B cell (primary cell): ENCODE data around the gene IFI35. TPM values are rescaled to one million over a fixed set of nuclear protein-coding genes. Genes with fewer than 3 reads are reported as not detected.
A peak's percentile ranks its signal among the peaks of the same experiment; 100 is the strongest.

Experiments
- ATAC-seq: fragments of 200-7000 bp; cut with Tn5 transposase; one replicate; pipeline ENCODE4 v1.10.0; 2021; ENCODE audit warnings: low read depth, mild to moderate bottlenecking, moderate number of reproducible peaks, moderate library complexity
- CTCF ChIA-PET: fragments of 350-600 bp; sonication (Branson Sonifier 250); formaldehyde crosslinking; loops from one replicate; lab custom pipeline; 2021; ENCODE audit warnings: antibody characterized with exemption, inconsistent platforms; lab: Charles Lee
- POLR2A ChIA-PET: fragments of 350-600 bp; sonication (Branson Sonifier 250); formaldehyde crosslinking; loops from one replicate; lab custom pipeline; 2021; ENCODE audit warnings: antibody characterized with exemption; lab: Charles Lee
- DNase-seq: peaks from one replicate; pipeline ENCODE4 v3.0.0; 2013
- H2AFZ ChIP-seq: 2 replicates; pipeline ENCODE4 v1.6.1; 2012; ENCODE audit warnings: mild to moderate bottlenecking, low read depth, low read length; ENCODE audit not compliant: insufficient read depth, poor library complexity, severe bottlenecking
- H3K27ac ChIP-seq, 2 donors: 1 replicate in 1 of 2; 2 replicates in 1 of 2; pipeline ENCODE4 v1.5.1; 2012 to 2013; ENCODE audit warnings: low read length in 2 of 2, mild to moderate bottlenecking in 2 of 2, moderate library complexity in 1 of 2
- H3K27me3 ChIP-seq, 4 experiments: fragments of 200-600 bp in 1 of 4; sonication (generic) in 1 of 4; replicated peaks in 1 of 4; 1 replicate in 2 of 4; 2 replicates in 2 of 4; pipeline versions ENCODE4 v1.6.1 to v1.7.0; 2013 to 2016; ENCODE audit warnings: low read length in 3 of 4, mild to moderate bottlenecking in 2 of 4, mixed read lengths in 1 of 4, moderate library complexity in 1 of 4; ENCODE audit not compliant: insufficient read depth in 4 of 4, control insufficient read depth in 3 of 4; ENCODE audit errors: control extremely low read depth in 1 of 4
- H3K36me3 ChIP-seq, 2 experiments: replicated peaks in 1 of 2; 1 replicate in 1 of 2; 2 replicates in 1 of 2; pipeline versions ENCODE4 v1.6.1 to v1.7.1; 2013; ENCODE audit warnings: low read length in 1 of 2; ENCODE audit not compliant: insufficient read depth in 2 of 2, control insufficient read depth in 1 of 2; ENCODE audit errors: control extremely low read depth in 1 of 2, extremely low read depth in 1 of 2
- H3K4me1 ChIP-seq, 2 donors: fragments of 200-600 bp in 1 of 2; sonication (generic) in 1 of 2; 1 replicate in 1 of 2; 2 replicates in 1 of 2; pipeline versions ENCODE4 v1.5.1 to v1.6.1; 2013 to 2017; ENCODE audit warnings: low read length in 2 of 2; ENCODE audit not compliant: control insufficient read depth in 2 of 2, insufficient read depth in 2 of 2
- H3K4me2 ChIP-seq: replicated peaks from 2 replicates; pipeline ENCODE3; 2012; ENCODE audit warnings: mild to moderate bottlenecking, low read depth, low read length; ENCODE audit not compliant: poor library complexity, severe bottlenecking
- H3K4me3 ChIP-seq, 5 experiments: fragments of 200-600 bp in 1 of 5; sonication (generic) in 1 of 5; 1 replicate in 3 of 5; 2 replicates in 2 of 5; pipeline versions ENCODE4 v1.5.1 to v1.7.0; 2011 to 2016; ENCODE audit warnings: low read length in 4 of 5, mild to moderate bottlenecking in 4 of 5, low read depth in 2 of 5, control low read depth in 1 of 5, moderate library complexity in 1 of 5; ENCODE audit not compliant: insufficient read depth in 1 of 5; ENCODE audit errors: control extremely low read depth in 1 of 5, extremely low read depth in 1 of 5
- H3K79me2 ChIP-seq: fragments of 200-600 bp; sonication (generic); one replicate; pipeline ENCODE4 v1.6.0; 2016; ENCODE audit warnings: low read length; ENCODE audit not compliant: control insufficient read depth, insufficient read depth
- H3K9ac ChIP-seq: fragments of 200-600 bp; sonication (generic); 2 replicates; pipeline ENCODE4 v1.6.1; 2017; ENCODE audit warnings: mild to moderate bottlenecking, low read length, moderate library complexity
- H3K9me3 ChIP-seq, 3 donors: one replicate each; pipeline versions ENCODE4 v1.6.1 to v1.7.1; 2013; ENCODE audit warnings: low read length in 2 of 3; ENCODE audit not compliant: control insufficient read depth in 2 of 3, insufficient read depth in 1 of 3; ENCODE audit errors: control extremely low read depth in 1 of 3
- H4K20me1 ChIP-seq: 2 replicates; pipeline ENCODE4 v1.6.0; 2012; ENCODE audit warnings: mild to moderate bottlenecking, low read length; ENCODE audit not compliant: insufficient read depth, control insufficient read depth, poor library complexity, severe bottlenecking
- H3K27ac Mint-ChIP-seq: one replicate; pipeline ENCODE4 v1.8.0; 2021; ENCODE audit warnings: mixed read lengths
- H3K27me3 Mint-ChIP-seq: one replicate; pipeline ENCODE4 v1.8.0; 2021; ENCODE audit warnings: mixed read lengths
- H3K4me1 Mint-ChIP-seq: one replicate; pipeline ENCODE4 v1.8.0; 2021; ENCODE audit warnings: mixed read lengths
- H3K4me3 Mint-ChIP-seq: one replicate; pipeline ENCODE4 v1.8.0; 2021; ENCODE audit warnings: mixed read lengths
- H3K9me3 Mint-ChIP-seq: one replicate; pipeline ENCODE4 v1.8.0; 2022; ENCODE audit warnings: mixed read lengths; ENCODE audit not compliant: insufficient read depth
- EZH2 ChIP-seq: IDR thresholded peaks from 2 replicates; pipeline ENCODE4 v1.6.1; 2012; ENCODE audit warnings: borderline replicate concordance, low read depth, mild to moderate bottlenecking, moderate library complexity, low read length; ENCODE audit not compliant: insufficient read depth, poor library complexity, severe bottlenecking
- WGBS: methylation state at CpG from one replicate; pipeline ENCODE4 v1.1.5; 2013; ENCODE audit warnings: missing lambda C conversion rate; ENCODE audit not compliant: insufficient coverage; 5-methylcytosine and 5-hydroxymethylcytosine counted together
- intact Hi-C: fragments of 100-400 bp; cut with micrococcal nuclease; formaldehyde crosslinking; loops from one replicate; pipeline ENCODE4 v1.10.0; 2022
- polyA plus RNA-seq: library from polyadenylated mRNA; depleted of rRNA; stranded (reverse); fragments of >200 nt; gene quantifications from 2 replicates; pipeline ENCODE4 v1.2.3, GENCODE V29; 2012
- total RNA-seq, 2 donors: library from RNA; stranded (reverse); fragments of 120-200 nt in 1 of 2; gene quantifications; 1 replicate in 1 of 2; 2 replicates in 1 of 2; pipeline versions ENCODE4 v1.2.3 to v1.2.4, GENCODE V29; 2013 to 2022
- TF ChIP-seq, protein P1 (sequence below): fragments of 200-600 bp; IDR thresholded peaks from one replicate; pipeline ENCODE4 v1.8.0; 2022; ENCODE audit warnings: antibody characterized with exemption, mild to moderate bottlenecking

IFI35 gene
- total and polyA plus RNA-seq, 2 donors (not counting 1 experiment from before 2014, with no cell fraction given): 37.2 to 42.2 TPM

DNA sequence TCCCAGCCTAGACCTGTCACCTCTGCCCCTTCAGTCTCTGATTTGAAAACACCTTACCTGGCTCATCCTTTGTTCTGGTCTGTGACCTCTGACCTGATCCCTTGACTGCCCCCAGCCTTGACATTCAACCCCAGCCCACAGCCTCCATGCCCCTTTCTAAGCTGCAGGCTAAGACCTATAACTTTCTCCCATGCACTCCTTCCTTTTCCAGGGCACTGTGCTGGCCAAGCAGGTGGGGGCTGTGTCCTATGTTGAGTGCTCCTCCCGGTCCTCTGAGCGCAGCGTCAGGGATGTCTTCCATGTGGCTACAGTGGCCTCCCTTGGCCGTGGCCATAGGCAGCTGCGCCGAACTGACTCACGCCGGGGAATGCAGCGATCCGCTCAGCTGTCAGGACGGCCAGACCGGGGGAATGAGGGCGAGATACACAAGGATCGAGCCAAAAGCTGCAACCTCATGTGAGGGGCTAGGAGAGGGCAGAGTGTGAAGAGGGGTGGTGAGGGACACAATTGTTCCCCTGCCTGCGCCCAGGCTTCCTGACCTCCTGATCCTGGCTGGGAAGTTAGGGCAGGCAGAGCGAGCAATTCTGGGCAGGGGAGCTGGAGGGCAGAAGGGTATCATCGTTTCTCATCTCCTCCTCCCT is 21.8 kb downstream of the IFI35 start:
- no peaks in the 10 kb centered on the region for H3K27me3 Mint-ChIP-seq
- H3K4me3 Mint-ChIP-seq: no peak overlapping the region
- POLR2A ChIA-PET: interaction anchor here (0.6 to 0.8 kb wide), 2 partner anchors 287 to 288 kb away, joined by 3 to 10 read pairs; no protein-coding TSS in a partner anchor
- 96% methylated on average over 14 of the region's 17 CpGs for WGBS
- H3K27ac ChIP-seq: no peak overlapping the region
- H3K9ac ChIP-seq: no peak overlapping the region
- no peak overlapping the region for H3K4me3 ChIP-seq
- ATAC-seq: no peak
- H3K9me3 ChIP-seq: no peaks in the 10 kb centered on the region
- no peak overlapping the region for H3K4me2 ChIP-seq
- no peaks in the 10 kb centered on the region for H3K27me3 ChIP-seq
- H3K79me2 ChIP-seq: no peaks in the 10 kb centered on the region
- intact Hi-C loops: no loop called here
- no peaks in the 10 kb centered on the region for H3K36me3 ChIP-seq
- CTCF ChIA-PET: interaction anchor here (0.6 kb wide), 2 partner anchors 174 to 588 kb away, joined by 3 to 4 read pairs; no protein-coding TSS in a partner anchor
- H2AFZ ChIP-seq: no peak overlapping the region
- DNase-seq: peak; percentile 27
- H3K27ac Mint-ChIP-seq: peak overlapping the region; percentile 29
- peaks cover 13% of the 10 kb centered on the region for H3K4me1 Mint-ChIP-seq
- no peaks in the 10 kb centered on the region for H4K20me1 ChIP-seq
- TF ChIP-seq, protein P1, sequence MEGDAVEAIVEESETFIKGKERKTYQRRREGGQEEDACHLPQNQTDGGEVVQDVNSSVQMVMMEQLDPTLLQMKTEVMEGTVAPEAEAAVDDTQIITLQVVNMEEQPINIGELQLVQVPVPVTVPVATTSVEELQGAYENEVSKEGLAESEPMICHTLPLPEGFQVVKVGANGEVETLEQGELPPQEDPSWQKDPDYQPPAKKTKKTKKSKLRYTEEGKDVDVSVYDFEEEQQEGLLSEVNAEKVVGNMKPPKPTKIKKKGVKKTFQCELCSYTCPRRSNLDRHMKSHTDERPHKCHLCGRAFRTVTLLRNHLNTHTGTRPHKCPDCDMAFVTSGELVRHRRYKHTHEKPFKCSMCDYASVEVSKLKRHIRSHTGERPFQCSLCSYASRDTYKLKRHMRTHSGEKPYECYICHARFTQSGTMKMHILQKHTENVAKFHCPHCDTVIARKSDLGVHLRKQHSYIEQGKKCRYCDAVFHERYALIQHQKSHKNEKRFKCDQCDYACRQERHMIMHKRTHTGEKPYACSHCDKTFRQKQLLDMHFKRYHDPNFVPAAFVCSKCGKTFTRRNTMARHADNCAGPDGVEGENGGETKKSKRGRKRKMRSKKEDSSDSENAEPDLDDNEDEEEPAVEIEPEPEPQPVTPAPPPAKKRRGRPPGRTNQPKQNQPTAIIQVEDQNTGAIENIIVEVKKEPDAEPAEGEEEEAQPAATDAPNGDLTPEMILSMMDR: no peak
- H3K4me1 ChIP-seq: peaks cover 0 to 17% of the 10 kb centered on the region in 2 donors
- no peaks in the 10 kb centered on the region for H3K9me3 Mint-ChIP-seq

DNA sequence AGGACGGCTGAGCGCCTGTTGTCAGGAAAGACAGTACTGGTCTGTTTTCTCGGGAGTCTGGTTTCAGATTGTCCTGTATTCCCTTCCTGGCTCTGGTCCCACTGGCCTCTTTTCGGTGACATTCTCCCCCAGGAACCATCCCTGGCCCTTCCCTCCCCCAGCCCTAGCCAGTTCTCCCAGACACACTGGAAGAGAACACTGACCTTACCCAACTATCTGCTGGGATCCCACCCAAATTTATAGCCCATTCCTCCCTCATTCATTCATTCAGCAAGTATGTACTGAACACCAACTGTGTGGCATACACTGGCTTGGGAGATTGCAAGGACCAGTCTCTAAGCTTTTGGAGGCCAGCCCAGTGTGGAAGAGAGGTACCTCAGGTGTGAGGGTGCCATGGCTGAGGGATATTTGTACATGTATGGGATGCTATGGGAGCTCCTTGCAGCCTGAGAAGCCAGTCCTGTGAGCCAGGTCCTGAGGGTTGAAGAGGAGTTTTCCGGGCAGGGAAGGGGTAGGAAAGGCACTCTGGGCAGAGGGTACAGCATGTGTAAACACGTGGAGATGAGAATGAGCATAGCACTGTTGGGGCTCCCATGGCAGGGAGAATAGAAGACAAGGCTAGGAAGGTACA is 23.7 kb downstream of the IFI35 start:
- CTCF ChIA-PET: interaction anchor here (0.7 kb wide), 1 partner anchor 11 kb away, joined by 3 read pairs; no protein-coding TSS in a partner anchor
- H3K27me3 Mint-ChIP-seq: no peaks in the 10 kb centered on the region
- H3K4me1 ChIP-seq: peaks cover 0 to 3% of the 10 kb centered on the region in 2 donors
- TF ChIP-seq, protein P1: no peak
- TF ChIP-seq EZH2: no peak
- H3K4me1 Mint-ChIP-seq: peaks cover 3% of the 10 kb centered on the region
- H3K4me3 Mint-ChIP-seq: no peak overlapping the region
- H3K27me3 ChIP-seq: no peaks in the 10 kb centered on the region
- H4K20me1 ChIP-seq: no peaks in the 10 kb centered on the region
- POLR2A ChIA-PET: no interaction called here
- H3K9me3 Mint-ChIP-seq: no peaks in the 10 kb centered on the region
- no peak overlapping the region for H3K27ac Mint-ChIP-seq
- no peaks in the 10 kb centered on the region for H3K9me3 ChIP-seq
- DNase-seq (no peak), ATAC-seq (no peak)
- no peak overlapping the region for H2AFZ ChIP-seq
- no peaks in the 10 kb centered on the region for H3K79me2 ChIP-seq
- no peak overlapping the region for H3K9ac ChIP-seq
- 90% methylated on average over 6 of the region's 6 CpGs for WGBS
- no peaks in the 10 kb centered on the region for H3K36me3 ChIP-seq
- intact Hi-C loops: no loop called here
- no peak overlapping the region for H3K4me3 ChIP-seq
- H3K4me2 ChIP-seq: no peak overlapping the region
- no peak overlapping the region for H3K27ac ChIP-seq
